GM19193 (cell line): ENCODE data around the gene NDOR1.

ENCODE experiments used
- POLR2A ChIP-seq: IDR thresholded peaks from 4 replicates; pipeline ENCODE4 v1.6.1; 2011; ENCODE audit not compliant: insufficient read depth, insufficient read length; ENCODE audit errors: extremely low read depth

Gene NDOR1

DNA sequence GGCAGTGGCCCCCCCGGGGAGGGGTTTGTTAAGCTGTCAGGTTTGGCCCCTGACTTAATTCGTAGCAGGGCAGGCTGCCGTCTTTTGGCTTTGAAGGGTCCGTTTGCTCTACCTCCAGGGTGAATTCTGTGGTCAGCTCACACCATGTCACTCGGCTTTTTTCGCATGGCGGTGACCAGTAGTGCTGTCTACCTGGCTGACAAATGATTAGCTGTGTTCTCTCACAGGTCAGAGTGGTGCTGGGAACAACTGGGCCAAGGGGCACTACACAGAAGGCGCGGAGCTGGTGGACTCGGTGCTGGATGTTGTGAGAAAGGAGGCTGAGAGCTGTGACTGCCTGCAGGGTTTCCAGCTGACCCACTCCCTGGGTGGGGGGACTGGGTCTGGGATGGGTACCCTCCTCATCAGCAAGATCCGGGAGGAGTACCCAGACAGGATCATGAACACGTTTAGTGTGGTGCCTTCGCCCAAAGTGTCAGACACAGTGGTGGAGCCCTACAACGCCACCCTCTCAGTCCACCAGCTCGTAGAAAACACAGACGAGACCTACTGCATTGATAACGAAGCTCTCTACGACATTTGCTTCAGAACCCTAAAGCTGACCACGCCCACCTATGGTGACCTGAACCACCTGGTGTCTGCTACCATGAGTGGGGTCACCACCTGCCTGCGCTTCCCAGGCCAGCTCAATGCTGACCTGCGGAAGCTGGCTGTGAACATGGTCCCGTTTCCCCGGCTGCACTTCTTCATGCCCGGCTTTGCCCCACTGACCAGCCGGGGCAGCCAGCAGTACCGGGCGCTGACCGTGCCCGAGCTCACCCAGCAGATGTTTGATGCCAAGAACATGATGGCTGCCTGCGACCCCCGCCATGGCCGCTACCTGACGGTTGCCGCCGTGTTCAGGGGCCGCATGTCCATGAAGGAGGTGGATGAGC lies 37.0 kb downstream of the NDOR1 start:
- no peak for TF ChIP-seq POLR2A

- TF ChIP-seq POLR2A: peak; percentile 57
Measured at GRCh38 chr9:137243626-137244485, 38.4 kb downstream of the NDOR1 start.

DNA sequence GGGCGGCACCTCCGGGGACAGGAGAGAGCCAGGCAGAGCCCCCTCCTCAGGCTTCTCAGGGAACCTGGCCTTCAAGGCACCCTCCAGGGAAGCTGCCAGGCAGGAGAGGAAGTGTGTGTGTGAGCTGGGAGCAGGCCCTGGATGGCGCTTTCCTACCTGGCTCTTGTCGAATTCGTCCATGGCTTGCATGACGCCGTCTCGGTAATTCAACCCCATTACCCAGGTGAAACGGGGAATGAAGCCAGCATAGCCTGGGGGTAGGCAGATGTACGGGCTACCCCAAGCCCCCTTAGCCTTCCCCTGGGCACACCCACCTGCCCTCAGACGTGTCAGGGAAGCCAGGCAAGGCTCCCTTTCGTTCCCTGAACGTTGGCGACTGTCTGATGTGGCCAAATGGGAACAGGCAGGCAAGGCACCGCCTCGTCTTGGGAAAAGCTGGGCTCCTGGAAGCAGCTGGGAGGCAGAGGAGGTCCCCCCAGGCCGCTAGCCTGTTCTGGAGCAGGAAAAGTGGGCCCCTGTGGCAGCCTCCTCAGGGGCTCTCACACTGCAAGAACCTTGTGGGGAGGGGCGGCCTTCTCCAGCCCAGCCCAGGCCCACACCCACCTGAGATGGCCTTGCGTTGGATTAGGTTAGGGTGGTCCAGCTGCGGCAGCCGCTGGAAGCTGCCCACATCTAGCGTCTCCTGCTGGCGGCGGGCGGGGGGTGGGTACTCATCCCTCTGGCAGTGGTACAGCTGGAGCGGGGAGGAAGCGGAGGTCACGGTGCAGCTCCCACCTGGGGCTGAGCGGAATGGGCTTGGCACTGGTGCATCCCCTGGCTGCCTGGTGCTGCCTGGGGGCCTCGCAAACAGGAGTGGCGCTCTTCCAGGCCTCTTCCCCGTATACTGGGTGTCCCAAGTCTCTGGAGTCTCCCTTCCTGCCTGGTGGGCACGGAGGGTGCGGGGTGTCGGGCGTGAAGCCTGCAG lies 39.3 kb downstream of the NDOR1 start:
- no peak for TF ChIP-seq POLR2A

DNA sequence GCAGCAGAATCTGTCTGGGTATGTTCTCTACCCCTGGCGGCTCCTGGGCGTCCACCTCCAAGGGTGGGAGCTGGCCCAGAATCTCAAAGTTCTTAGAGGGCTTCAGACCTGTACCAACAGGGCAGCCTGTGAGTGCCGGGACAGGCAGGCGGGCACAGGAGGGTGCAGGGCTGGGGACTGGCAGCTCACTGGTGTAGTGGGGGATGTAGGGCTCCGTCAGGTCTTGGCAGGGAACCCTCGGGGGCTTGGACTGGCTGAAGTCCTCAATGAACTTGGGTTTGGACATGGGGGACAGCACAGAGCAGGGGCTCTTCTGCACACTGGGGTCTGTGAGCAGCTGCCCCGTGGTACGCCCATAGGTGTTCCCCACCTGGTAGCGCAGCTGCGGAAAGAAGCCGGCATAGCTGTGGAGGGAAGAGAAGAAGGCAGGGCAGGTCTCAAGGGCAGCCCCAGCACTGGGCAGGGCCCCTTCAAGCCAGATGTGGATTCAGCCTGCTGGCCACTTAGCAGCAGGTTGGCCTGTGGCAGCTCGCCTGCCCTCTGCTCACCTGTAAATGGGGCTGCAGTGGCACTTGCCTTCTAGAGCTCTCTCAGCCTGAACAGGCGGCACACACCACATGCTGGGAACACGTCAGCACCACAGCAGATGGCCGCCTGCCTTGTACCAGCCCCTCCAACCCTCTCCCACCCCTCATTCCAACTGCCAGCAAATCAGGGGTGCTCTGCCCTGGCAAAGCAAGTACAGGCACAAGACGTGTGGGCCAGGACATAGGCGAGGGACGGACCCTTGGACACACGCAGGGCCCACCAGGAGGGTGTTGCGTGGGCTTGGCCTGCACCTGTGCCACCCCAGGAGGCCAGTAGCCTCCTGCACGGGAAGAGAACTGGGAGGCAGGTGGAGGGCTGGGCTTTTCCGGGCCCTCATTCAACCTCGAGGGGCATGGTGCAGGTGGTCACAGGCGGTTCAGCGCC lies 40.2 kb downstream of the NDOR1 start:
- TF ChIP-seq POLR2A: no peak

DNA sequence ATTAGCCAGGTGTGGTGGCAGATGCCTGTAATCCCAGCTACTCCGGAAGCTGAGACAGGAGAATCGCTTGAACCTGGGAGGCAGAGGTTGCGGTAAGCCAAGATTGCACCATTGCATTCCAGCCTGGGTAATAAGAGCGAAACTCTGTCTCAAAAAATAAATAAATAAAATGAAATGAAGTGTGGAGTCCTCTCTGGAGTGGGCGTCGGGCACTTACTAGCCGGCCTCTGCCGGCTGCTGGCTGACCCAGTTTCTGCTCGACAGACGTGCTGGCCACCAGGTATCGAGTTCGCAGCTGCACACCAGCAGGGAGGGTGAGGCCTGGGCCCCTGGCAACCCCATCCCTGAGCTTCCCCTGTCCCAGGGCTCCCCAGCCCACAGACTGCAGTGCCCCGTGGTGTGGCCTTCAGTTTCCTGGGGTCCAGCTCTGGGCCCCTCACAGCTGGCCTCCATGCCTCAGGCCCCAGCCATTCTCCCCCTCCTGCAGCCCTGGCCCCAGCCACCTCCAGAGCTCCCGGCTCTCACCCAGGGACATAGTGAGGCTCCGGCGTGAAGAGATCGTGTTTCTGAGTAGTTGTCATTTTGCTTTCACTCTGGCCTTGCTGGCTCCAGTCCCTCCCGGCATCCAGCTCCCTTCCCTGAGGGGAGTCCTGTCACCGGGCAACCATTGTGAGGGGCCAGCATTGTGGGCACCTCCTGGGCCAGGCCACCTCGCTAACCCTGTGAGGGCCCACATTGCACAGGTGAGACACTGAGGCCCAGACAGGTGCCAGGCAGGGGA lies 41.8 kb downstream of the NDOR1 start:
- no peak for TF ChIP-seq POLR2A

- no peak for TF ChIP-seq POLR2A
Measured at GRCh38 chr9:137247916-137248175, 42.3 kb downstream of the NDOR1 start.

DNA sequence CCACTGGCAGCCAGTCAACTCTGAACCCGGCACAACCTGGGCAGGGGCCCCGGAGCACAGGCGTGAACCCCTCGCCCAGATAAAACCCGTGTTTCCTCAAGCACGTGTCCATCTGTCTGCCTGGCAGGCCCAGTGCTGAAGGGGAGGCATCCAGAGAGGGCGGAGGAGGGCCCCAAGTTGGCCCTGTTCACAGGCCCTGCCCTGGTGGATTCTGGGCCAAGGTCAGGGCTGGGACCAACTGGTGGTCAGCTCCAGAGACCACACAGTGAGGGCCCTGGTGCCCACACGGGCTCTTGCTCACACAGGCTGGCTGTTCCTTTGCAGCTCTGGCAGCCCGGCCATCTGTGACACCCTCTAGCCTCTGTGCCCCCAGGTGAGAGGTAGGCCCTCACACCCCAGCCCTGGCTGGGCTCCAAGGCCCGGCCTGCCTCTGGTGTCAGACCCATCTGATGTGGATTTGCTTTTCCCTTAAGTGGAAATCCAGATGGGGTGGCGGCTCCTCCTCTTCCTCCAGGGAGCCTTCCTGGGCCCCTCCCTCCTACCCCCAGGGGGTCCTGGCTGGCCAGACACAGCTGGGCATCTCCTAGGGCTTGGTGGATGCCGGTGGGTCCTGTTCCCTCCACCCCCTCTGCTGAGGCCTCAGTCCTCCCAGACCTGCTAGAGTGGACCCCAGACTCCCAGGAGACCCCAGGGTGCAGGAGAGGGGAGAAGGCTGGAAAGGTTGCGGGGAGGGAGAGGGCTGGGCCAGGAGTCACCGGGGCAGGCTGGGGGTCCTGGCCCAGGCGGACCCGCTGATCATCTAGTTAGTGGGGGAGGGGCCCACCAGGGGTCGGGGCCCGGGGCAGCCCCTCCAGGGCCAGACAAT lies 45.1 kb downstream of the NDOR1 start:
- no peak for TF ChIP-seq POLR2A

GRCh38 chr9:137251194-137251461 lies 45.6 kb downstream of the NDOR1 start, which contains the start of gene STPG3:
STPG3 (plus strand) TSS chr9:137251286; CDS start chr9:137251287, 1 bp downstream.
- no peak for TF ChIP-seq POLR2A

DNA sequence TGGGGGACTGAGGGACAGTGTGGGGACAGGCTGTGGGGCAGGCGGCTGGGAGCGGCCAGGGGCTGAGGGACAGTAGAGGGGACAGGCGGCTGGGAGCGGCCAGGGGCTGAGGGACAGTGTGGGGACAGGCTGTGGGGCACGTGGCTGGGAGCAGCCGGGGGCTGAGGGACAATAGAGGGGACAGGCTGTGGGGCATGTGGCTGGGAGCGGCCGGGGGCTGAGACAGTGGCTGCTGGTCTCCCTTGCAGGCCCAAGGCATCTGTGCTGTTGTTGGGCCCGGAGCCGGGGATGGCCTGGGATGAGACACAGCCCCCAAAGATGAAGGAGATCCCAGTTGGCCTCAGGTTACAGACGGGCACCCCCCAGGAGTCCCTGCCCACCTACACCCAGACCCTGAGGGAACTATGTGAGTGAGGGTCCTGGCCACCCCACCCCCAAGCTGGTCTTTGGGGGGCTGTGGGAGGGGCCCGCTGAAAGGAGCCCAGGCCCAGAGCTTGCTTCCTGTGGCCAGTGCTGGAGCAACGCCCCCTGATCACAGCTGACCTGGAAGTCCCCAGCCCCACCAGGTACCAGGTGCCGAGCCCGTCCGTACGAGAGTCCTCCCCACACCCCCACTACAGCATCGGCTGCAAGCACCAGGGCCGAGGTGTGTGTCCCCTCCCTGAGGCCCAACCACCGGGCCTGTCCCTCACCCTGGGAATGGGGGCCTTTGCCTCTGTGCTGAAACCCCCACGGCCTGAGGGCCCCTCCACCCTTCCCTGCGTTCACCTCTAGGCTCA lies 46.2 kb downstream of the NDOR1 start:
- TF ChIP-seq POLR2A: no peak

DNA sequence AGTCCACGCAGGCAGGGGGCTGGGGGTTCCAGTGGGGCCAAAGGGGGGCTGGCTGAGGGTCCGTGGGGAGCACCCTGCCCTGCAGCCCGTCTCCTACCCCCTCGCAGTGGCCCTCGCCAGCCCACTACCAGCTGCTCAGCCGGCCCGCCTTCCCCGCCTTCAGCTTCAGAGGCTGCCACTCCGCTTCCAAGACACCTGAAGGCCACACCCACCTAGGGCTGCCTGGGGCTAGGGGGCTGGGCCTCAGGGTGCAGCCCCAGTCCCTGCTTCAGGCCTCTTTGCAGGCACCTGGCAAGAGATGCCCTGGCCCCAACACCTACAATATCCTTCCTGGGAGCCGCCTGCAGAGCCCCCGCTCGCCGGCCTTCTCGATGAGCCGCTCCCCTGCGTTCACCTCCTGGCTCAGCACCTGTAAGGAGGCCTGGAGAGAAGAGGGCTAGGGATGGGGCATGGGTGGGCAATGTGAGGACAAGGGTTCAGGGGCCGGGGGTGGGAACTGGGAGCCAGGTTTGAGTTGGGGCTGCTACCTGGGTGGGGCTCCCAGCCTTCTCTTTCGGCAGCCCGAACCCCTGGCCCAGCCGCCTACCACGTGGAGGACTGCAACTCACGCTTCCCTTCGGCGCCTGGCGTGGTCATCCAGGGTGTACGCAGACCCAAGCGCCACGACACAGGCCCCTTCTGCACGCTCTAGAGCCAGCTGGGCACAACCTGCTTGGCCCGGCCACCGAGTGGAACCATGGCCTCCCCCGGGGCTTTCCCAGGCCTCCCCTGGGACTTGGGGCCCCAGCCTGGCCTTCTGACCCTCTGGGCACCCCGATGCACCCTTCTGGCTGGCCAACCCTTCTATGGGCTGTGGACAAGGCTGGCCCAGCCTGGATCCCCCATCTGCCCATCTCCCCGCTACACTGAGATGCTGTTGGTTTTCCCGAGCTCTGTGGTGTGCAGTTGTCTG lies 47.3 kb downstream of the NDOR1 start:
- TF ChIP-seq POLR2A: no peak
